ENCODE results near the gene PCBP3.
"Not testable (repeated sequence)": the region's sequence is repeated elsewhere in the genome, so short reads cannot be mapped to it uniquely, and the experiment has no call there.

Gene PCBP3

DNA sequence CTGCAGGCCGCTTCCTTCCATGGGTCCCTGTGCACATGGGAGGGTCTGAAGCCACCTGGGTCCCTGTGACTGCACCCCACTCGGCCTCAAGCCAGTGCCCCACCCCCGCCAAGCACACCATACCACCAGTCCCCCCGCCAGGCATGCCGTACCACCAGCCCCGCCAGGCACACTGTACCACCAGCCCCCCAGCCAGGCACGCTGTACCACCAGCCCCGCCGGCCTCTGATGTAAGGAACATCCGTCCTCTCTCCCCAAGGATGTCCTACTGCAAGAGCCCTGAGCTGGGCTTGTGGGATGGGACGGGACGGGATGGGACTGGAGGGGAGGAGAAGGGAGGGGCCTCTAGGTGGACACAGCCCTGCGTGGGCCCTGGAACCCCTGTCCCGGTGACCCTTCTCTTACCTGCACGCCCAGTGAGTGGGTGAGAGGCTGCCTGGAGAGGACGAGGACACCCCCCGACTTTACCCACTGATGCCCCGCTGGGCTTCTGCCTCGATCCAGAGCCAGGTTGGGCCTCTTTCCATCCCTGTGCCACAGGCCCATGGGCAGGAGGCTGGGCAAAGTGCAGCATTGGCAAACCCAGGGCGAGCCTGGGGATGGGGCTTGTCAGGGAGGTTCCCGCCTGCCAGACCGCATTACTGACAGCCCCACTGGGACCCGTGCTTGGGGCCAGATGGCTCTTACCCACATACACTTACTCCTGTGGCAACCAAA is 297.3 kb downstream of the PCBP3 start:
- DNase-seq, result no peak

DNA sequence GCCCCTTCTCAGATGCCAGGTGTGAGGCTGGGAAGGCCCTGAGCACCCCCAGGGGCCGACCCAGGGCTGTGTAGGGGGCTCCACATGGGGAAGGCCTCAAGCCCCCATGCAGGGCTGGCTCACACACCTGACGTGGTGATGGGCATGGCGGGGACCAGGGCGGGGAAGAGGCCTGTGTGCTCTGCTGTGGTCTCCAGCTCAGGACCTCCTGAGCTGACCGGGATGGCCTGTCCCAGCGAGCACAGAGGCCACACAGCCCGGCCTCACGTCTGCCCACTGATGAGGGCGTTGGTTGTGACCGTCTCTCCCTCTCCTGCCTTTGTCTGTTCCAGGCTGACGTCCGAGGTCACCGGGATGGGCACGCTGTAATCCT is 297.8 kb downstream of the PCBP3 start:
- DNase-seq, result no peak

DNA sequence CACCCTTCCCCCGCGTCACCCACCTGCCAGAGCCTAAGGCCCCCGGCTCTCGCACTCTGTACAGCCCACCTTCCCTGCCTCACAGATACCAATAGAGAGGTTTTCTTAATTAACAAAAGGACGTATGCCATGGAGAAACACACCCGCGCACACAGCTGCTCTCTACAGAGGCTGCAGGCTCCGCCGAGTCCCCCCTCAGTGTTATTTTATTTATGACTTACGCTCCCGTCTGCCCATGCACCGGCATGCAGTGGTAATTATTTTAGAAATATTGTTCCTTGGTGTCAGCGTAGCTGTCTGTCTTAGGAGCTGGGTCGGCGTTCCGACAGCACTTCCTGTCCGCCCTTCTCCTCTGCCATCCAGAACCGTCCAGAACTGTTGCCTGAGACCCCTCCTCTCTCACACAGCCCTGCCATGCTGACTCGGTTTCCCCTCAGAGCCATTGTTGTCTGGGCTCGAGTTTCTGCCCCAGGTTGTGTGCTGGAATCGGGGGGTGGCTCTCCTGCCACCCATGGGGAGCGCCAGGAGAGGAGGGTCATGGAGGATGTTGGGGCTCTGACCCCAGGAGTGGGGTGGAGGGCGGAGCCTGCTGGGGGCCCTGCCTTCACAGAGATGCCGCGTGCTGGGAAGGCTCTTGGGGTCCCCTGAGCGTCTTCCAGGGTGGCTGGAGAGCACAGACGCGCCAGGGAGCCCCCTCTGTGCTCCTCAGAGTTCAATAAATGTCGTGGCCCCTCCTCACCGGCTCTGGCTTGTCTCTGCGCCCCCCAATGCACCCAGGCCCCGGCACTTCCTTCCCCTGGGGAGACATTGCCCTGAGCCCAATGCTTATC is 298.4 kb downstream of the PCBP3 start:
- DNase-seq, result no peak

DNA sequence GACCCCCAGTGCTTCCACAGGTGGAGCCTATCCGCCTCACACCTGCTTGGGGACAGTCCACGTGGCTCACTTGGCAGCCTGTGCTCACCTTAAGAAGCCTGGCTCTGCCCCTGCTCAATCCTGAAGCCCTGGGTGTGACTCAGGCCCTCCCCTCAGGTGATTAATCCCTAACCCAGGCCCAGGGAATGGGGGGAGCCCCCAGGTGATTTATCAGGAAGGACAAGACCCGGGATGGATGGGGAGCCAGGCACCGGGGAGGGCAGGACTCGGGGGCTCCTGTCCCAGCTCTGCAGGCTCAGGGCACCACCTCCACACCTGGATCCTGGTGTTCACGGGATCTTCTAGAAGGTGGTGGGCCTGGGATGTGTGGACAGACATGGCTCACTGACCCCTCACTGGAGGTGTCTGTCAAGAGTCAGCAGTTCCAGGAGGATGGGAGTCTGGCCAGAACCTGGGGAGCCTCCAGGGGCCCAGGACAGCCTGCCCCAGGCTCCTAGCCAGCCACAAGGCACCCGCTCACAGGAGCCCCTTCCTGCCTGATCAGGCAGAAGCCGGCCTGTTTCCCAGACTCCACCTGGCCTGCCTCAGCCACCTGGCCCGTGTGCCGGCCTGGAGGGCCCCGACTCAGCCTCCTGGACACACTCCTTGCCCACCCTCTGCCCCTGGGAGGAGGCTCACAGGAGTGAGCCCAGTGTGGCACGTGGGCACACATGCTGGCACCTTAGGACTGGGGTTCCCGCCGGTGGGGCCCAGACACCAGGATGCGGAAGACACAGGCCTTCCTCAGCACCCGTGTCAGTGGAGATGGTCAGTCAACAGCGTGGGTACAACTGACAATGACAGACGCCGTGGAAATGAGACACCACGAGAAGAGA is 299.5 kb downstream of the PCBP3 start:
- DNase-seq, result no peak

DNA sequence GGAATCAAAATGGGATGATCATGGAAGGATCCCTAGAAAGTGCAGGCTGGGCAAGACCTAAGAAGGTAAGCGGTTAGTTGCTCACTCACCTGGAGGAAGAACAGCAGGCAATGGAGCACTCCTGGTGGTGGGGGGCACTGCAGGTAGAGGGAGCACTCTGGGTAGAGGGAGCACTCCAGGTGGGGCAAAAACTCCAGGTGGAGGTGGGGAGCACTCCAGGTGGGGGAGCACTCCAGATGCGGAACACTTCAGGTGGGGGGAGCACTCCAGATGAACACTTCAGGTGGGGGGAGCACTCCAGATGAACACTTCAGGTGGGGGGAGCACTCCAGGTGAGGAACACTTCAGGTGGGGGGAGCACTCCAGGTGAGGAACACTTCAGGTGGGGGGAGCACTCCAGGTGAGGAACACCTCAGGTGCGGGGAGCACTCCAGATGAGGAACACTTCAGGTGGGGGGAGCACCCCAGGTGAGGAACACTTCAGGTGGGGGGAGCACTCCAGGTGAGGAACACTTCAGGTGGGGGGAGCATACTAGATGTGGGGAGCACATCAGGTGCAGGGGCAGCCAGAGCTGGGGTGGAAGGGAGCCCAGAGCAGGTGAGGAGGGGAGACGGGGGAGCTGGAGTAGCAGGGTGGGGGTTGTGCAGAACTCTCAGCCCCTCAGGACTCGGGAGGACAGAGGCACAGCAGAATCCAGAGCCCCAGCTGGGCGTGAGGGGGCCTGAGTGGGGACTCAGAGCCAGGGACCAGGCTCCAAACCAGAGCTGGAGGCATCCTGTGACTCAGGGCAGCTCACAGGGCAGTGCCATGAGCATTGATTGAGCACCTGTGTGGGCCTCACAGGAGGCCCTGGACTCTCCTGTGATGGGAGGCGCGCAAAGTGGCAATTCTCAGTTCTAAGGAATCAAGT is 300.4 kb downstream of the PCBP3 start:
- no peak for DNase-seq

DNA sequence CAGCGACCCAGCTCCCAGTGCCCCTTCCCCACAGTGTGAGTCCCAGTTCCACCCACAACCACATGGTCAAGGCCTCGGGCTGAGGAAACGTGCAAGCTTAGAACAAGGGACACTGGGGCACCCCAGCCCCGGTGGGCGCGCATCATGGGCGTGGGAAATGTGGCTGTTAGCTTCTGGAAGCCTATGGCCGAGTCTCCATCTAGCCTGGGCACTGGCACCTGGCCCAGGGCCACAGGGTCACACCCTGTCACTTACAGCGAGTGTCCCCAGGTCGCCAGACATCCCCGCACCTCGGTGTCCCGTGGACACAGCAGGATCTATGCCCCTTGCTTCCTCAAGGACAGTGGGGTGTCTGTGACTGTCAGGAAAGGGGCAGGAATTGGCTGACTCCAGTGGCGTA is 301.1 kb downstream of the PCBP3 start:
- DNase-seq, result no peak

DNA sequence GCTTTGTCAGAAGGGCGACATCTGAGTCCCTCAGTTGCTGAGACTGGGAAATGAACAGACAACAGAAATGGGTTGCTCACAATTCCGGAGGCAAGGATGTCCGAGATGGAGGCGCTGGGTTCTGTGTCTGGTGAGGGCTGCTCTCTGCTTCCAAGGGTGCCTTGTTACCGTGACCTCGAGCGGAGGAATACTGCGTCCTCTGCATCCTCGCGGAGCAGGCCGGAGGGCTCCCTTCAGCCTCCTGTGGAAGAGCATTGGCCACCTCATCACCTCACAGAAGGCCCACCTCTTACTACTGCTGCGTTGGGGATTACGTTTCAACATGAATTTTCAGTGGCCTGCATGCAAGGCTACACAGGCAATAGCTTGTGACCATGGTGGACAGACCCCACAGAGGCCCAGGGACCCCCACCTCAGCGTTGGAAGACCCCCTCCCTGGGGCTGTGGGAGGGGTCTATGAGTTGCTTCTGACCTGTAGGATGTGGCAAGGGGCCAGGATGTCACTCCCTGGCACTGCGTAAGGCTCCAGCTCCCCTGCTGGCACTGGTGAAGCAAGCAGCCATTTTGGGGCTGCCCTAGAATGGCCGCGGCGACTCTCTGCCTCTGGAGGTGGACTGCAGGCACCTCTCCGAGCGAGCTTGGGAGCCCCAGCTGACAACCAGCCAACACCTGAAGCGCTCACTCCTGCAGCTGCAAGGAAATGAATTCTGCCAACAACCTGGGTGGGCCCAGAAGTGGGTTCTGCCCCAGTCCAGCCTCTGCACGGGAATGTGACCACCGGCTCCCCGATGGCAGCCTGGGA is 301.7 kb downstream of the PCBP3 start:
- DNase-seq, result no peak

DNA sequence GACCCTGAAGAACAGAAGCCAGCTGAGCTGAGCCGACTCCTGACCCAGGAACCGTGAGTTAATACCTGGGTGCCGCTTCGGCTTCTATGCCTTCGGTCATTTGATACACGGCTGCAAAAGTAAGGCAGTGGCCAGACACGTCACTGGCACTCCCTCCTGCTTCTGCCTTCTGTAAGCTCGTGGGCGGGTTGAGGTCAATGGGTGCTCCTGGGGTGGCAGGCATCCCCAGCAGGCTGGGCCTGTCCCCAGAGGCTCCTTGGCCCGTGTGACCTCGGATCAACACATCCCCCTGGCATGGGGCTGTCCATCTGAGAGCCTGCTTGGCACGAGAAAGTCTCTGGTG is 302.3 kb downstream of the PCBP3 start:
- no peak for DNase-seq

DNA sequence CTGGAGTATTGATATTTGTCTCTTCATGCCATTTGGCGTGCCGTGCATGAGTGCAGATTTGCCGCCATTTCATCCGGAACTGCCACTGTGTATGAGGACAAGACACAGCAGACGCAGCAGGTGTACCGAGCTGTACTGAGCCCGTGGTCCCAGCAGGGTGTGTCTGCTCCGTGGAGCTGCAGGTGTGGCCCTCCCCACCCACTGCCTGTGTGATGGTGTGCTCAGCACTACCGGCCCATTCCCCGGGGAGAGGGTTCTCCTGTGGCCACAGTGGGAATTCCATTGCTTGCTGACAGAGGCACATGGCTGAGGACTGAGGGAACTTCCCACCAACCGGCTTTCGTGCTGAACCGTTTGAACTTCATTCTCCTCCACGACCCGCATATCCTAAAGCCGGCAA is 303.8 kb downstream of the PCBP3 start:
- DNase-seq, result no peak

DNA sequence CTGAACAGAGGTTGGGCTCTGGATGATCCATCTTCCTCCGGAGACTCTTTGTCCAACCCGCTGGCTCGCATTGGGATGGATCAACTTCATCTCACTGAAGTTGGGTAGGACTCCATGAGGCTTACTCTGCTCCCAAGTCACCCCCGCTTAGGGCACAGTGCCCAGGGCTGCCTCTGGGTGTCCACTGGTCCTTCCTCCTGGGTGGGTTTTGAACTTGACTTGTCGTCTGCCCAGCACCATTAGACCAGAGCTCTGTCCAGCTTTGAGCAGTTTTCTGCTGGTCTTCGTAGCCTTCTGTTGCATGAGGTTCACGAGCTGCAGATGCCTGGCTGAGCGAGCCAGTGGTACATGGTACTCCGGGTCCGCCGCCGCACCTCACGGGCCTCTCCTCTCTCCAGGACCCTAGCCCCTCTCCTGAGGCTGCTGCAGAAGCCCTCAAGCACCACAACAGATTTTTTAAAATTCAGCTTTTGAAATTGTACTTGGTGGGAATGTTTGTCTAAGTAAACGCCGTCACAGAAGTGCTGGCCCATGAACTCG is 304.3 kb downstream of the PCBP3 start:
- DNase-seq, result no peak

DNA sequence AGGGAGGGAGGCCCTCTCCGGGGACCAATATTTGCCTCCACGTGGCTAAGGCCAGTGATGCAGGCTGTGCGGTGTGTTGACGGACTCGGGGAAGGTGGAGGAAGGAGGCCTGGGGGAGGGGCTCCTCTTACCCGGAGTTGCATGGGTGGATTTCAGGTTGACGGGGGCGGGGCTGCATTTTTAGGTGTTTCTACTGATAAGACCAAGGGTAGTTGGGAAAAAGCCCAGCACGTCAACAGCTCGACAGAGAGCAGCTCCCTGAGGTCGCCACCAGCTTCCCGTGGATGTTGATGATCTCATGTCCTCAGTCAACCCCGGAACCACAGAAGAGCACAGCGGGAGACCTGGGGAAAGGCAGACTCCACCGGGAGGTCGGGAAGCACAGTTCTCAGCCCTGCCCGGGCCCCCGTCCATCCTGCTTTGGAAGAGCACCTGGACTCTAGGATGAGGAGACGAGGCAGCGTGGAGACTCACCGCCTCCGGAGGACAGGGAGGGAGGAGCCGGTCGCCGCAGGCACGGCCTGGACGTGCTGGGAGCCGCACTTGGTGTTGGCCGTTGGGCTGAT is 305.1 kb downstream of the PCBP3 start:
- DNase-seq, result no peak

DNA sequence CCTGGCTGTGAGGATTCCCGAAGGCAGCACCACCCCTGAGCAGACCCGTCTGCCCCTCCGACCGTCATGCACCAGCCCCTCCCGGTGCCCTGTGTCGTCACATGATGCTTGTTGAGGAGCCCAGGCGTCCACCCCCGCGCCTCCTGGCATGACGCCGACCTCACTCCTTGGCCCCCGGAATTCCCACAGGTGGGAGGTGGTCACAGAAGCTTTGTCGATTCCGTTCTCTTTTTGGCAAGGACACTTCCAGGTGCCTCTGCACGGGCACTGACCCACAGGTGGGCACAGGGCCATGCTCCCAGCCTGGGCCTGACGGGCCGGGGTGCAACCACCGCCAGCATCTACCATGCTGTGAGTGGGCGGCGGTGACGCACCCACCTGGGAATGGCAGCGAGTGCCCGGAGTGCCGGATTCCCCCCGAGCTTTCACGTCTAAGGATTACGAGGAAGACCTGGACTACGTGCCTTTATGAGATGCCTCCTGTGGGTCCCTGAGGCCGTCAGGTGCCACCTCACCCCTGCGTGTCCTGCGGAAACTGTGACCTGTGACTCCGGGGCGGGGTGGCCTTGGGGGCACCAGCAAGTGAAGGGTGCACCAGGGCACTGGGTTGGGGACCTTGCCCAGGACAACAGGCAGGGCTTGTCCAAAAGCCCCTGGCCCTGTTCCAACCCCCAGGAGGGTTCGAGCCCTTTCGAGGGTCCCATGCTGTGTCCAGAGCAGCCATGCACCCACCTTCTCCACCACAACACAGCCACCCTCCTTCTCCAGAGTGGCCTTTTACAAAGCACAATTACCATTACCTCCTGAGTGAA is 306.6 kb downstream of the PCBP3 start:
- no peak for DNase-seq

DNA sequence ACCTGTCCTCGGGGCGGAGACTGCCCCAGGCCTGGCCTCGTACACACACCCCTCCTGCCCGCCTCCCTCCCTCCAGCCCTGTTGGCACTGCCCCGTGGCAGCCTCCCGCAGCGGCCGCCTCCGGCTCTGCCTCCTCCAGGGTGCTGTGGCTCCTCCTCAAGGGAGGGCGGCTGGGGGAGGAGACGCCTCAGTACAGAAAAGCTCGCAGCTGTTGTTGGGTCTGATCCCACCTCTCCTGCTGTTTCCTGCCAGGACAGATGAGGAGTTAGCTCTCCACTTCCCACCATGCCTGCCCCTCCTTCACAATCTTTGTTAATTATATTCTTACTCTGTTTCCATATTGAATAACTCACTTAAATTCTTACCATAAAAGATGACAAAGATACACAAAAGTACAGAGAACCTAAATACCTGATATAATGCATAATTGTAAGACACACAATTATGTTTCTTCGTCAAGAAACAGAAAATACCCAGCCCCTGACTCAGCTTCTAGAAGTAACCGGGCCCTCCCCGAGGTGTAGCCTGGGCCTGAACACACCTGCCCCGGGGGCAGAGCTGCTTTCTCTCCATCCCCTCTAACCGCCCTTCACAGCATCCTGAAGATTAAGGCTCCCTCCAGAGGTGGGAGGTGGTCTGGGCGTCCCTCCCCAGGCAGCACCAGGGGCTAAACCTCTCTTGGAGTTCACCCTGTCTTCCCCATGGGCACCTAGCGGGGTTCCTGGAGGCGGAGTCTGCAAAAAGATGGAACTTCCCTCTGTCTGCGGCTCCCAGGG is 307.4 kb downstream of the PCBP3 start:
- no peak for DNase-seq

DNA sequence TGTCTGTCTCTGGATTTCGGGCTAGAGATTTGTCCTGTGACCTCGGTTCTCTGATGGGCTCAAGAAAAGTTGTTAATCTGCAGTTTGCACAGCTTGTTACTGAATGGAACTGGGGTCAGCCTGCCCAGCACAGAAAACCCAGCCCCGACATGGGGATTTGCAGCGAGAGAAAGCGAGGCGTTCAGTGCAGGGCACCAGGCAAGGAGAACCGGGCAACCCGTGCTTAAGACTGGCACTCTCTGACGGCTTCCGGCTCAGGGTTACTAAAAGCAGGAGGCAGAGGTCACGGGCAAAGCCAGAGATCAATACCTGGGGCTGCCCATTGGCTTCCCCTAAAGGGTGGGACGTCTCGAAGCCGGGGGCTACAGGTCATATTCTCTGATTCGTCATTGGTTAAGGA is 308.2 kb downstream of the PCBP3 start:
- DNase-seq, result no peak

DNA sequence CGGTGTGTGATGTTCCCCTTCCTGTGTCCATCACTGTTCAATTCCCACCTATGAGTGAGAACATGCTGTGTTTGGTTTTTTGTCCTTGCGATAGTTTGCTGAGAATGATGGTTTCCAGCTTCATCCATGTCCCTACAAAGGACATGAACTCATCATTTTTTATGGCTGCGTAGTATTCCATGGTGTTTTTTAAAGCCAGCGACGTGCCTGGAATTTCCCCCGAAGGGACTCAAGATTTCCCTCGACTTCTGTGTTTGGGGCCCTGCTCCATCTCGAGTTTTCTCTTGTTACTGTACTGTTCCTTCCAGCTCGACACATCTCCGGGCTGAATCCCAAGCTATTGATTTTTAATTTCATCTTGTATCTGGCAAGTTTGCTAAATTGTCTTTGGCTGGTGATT is 309.0 kb downstream of the PCBP3 start:
- DNase-seq, result not testable (repeated sequence)

DNA sequence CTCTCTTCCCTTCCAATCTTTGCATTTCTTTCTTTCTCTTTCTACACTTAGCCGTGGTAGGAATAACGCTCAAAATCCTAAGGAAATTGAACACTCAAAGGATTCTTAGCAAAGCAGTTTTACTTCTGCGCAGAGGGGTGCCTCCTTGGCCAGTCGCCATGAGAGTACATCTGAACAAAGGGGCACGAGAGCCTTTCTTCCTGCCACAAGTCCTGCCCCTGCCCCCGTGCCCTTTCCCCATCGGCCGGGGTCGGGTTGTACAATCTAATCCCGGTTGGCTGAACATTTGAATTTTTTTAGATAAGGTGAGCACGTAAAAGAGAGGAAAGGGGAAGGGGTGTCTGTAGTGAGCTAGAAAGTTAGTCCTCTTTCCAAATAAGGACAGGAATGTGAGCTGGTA is 309.4 kb downstream of the PCBP3 start:
- DNase-seq, result no peak

DNA sequence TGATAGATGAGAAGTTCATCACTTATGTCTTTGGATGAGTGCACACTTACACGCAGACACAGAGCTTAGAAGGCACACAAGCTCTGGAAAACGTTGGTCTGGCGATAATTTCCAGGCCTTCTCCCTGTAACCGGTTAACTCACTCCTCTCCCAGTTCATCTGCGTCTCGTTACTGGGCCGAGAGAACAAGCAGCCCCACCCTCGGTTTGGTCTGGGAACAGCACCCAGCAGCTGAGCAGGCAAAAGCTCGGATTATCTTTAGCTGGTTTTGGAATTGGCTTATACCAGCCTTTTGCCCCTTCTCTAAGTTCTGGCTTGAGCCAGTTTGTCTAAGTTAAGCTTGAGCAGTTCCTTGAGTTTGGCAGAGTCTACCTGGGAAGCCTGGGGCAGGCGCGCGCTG is 310.7 kb downstream of the PCBP3 start:
- no peak for DNase-seq

DNA sequence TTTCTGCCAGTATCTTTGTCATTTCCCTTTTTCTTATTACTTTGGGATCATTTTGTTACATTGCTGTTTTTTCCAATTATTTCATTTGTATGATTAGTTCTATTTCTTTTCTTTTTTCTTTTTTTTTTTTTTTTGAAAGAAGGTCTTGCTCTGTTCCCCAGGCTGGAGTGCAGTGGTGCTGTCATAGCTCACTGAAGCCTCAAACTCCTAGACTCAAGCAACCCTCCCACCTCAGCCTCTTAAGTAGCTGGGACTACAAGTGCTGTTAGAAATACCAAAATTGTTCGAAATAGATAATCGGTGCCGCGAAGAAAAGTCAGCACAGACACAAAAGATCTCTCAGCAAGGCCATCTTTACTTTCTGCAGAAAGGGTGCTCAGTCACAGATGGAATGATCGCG is 311.4 kb downstream of the PCBP3 start:
- no peak for DNase-seq

DNA sequence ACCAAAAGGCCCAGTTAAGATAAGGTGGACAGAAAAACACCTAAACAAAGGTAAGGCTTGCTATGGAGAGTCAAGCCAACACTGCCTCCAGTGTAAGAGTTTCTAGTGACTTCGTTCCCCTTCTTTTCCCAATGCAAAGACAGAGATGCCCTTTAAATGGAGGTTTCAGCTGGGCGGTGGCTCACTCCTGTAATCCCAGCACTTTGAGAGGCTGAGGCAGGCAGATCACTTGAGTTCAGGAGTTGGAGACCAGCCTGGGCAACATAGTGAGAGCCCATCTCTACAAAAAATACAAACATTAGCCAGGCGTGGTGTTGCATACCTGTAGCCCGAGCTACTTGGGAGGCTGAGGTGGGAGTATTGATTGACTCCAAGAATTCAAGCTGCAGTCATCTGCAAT is 314.0 kb downstream of the PCBP3 start:
- DNase-seq, result no peak
